GM19395 (cell line): ENCODE results near the gene ZFP37.
"Not testable (repeated sequence)": the region's sequence is repeated elsewhere in the genome, so short reads cannot be mapped to it uniquely, and the experiment has no call there.

Experiments
- ATAC-seq: cut with Tn5 transposase; IDR thresholded peaks from one replicate; pipeline ENCODE4 v1.9.1; 2021; ENCODE audit warnings: mild to moderate bottlenecking, moderate library complexity; ENCODE audit not compliant: unreplicated experiment

Gene ZFP37

GRCh38 chr9:113056191-113057106 lies at the start of gene ZFP37:
Gene ZFP37 (minus strand): TSS chr9:113056724. CDS start chr9:113056688, 36 bp downstream.
- ATAC-seq: peak; percentile 98

- ATAC-seq: not testable (repeated sequence)
Observed at GRCh38 chr9:113105345-113105744, 48.8 kb upstream of the ZFP37 start.

- no peak for ATAC-seq
Observed at GRCh38 chr9:113095561-113095960, 39.0 kb upstream of the ZFP37 start.

GRCh38 chr9:113089924-113090323 lies 33.4 kb upstream of the ZFP37 start:
- not testable (repeated sequence) for ATAC-seq

- ATAC-seq: not testable (repeated sequence)
Observed at GRCh38 chr9:113089143-113089505, 32.6 kb upstream of the ZFP37 start.

- not testable (repeated sequence) for ATAC-seq
Observed at GRCh38 chr9:113088456-113089142, 32.1 kb upstream of the ZFP37 start.

GRCh38 chr9:113062932-113063310 lies 6.4 kb upstream of the ZFP37 start:
- ATAC-seq: not testable (repeated sequence)

- not testable (repeated sequence) for ATAC-seq
Observed at GRCh38 chr9:113062256-113062931, 5.9 kb upstream of the ZFP37 start.

GRCh38 chr9:113061072-113061850 lies 4.7 kb upstream of the ZFP37 start:
- not testable (repeated sequence) for ATAC-seq

- ATAC-seq: not testable (repeated sequence)
Observed at GRCh38 chr9:113059581-113060284, 3.2 kb upstream of the ZFP37 start.

- peak; percentile 13 for ATAC-seq
Observed at GRCh38 chr9:113057193-113057592, 669 bp upstream of the ZFP37 start.

GRCh38 chr9:113042884-113043657 lies 13.5 kb downstream of the ZFP37 start:
- ATAC-seq: no peak

GRCh38 chr9:113026200-113026599 lies 30.3 kb downstream of the ZFP37 start:
- no peak for ATAC-seq

GRCh38 chr9:113018247-113018646 lies 38.3 kb downstream of the ZFP37 start:
- ATAC-seq: no peak

- ATAC-seq: no peak
Observed at GRCh38 chr9:113012492-113012891, 44.0 kb downstream of the ZFP37 start.

- ATAC-seq: no peak
Observed at GRCh38 chr9:113011911-113012381, 44.6 kb downstream of the ZFP37 start, which contains the start of gene ZNF883. Gene ZNF883 (minus strand): TSS chr9:113012192.

- ATAC-seq: no peak
Observed at GRCh38 chr9:113005777-113006176, 50.7 kb downstream of the ZFP37 start.

- no peak for ATAC-seq
Observed at GRCh38 chr9:112997236-112997941, 59.1 kb downstream of the ZFP37 start.
